ENCODE measurements around the gene SPTBN1. TPM values are rescaled to one million over a fixed set of nuclear protein-coding genes. Genes with fewer than 3 reads are reported as not detected.

The SPTBN1 gene
- total RNA-seq, 1 experiment from 2014 or later, result 262 TPM

- TF ChIP-seq, protein P1, sequence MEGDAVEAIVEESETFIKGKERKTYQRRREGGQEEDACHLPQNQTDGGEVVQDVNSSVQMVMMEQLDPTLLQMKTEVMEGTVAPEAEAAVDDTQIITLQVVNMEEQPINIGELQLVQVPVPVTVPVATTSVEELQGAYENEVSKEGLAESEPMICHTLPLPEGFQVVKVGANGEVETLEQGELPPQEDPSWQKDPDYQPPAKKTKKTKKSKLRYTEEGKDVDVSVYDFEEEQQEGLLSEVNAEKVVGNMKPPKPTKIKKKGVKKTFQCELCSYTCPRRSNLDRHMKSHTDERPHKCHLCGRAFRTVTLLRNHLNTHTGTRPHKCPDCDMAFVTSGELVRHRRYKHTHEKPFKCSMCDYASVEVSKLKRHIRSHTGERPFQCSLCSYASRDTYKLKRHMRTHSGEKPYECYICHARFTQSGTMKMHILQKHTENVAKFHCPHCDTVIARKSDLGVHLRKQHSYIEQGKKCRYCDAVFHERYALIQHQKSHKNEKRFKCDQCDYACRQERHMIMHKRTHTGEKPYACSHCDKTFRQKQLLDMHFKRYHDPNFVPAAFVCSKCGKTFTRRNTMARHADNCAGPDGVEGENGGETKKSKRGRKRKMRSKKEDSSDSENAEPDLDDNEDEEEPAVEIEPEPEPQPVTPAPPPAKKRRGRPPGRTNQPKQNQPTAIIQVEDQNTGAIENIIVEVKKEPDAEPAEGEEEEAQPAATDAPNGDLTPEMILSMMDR (conservative IDR thresholded peaks at IDR 0.05), result no peak
- TF ChIP-seq EZH2 (IDR thresholded peaks at IDR 0.05; ENCODE audit: low read depth), result no peak
- CTCF ChIA-PET, result no interaction called here
- H3K79me2 ChIP-seq (ENCODE audit: low read depth), result peaks cover 96% of the 10 kb centered on the region
- no peak overlapping the region for H3K4me2 ChIP-seq
- POLR2A ChIA-PET (ENCODE audit: unreplicated experiment), result no interaction called here
- intact Hi-C loops (cut with micrococcal nuclease; ENCODE audit: unreplicated experiment), result no loop called here
- H3K4me1 ChIP-seq (replicated peaks; ENCODE audit: insufficient read depth), result peaks cover 65% of the 10 kb centered on the region
- no peak overlapping the region for H3K27ac ChIP-seq
- DNase-seq, result no peak
- peaks cover 6% of the 10 kb centered on the region for H3K36me3 ChIP-seq (ENCODE audit: low read depth)
- H3K27me3 ChIP-seq (ENCODE audit: insufficient read depth, low read depth), result no peaks in the 10 kb centered on the region
- BruUV-seq (replicated peaks), result no TSS peak
- H3K9me3 ChIP-seq (ENCODE audit: insufficient read depth, low read depth), result no peaks in the 10 kb centered on the region
- peaks cover 4% of the 10 kb centered on the region for H4K20me1 ChIP-seq (ENCODE audit: insufficient read depth)
- no peak overlapping the region for H2AFZ ChIP-seq
- H3K4me3 ChIP-seq, result no peak overlapping the region
- H3F3A ChIP-seq (ENCODE audit: insufficient read depth, low read depth), result peaks cover 26% of the 10 kb centered on the region
- no peaks in the 10 kb centered on the region for H3K9me2 ChIP-seq (ENCODE audit: insufficient read depth)
These were observed 122.0 kb downstream of the SPTBN1 start for GRCh38 chr2:54577944-54578647.

DNA sequence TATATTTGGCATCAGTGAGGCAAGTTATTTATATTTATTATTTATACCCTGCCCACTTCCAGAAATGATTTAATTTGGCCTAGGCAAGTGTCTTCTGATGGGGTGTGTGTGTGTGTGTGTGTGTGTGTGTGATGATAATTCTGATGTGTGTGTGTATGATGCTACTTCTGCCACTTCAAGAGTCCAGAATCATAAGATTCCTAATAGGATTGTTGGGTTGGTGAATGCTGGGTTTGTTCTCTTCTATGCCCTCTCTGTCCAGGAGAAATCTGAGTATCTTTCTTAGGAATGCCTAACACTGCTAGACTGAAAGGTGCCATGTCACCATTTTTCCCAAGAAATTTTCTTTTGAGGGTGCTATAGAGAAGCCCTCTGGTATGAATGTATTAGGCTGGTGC, 122.5 kb downstream of the SPTBN1 start:
- Histone ChIP-seq H3K27me3 (ENCODE audit: insufficient read depth, low read depth) (no peaks in the 10 kb centered on the region), H2AFZ (no peak overlapping the region), H3K4me3 (no peak overlapping the region), H3K36me3 (ENCODE audit: low read depth) (peaks cover 6% of the 10 kb centered on the region), H3F3A (ENCODE audit: insufficient read depth, low read depth) (peaks cover 20% of the 10 kb centered on the region), H3K9me3 (ENCODE audit: insufficient read depth, low read depth) (no peaks in the 10 kb centered on the region), H3K4me2 (no peak overlapping the region), H3K79me2 (ENCODE audit: low read depth) (peaks cover 96% of the 10 kb centered on the region), H3K4me1 (replicated peaks; ENCODE audit: insufficient read depth) (peaks cover 59% of the 10 kb centered on the region), H4K20me1 (ENCODE audit: insufficient read depth) (peaks cover 4% of the 10 kb centered on the region), H3K9me2 (ENCODE audit: insufficient read depth) (no peaks in the 10 kb centered on the region), H3K27ac (no peak overlapping the region)
- BruUV-seq (replicated peaks), result no TSS peak
- POLR2A ChIA-PET (ENCODE audit: unreplicated experiment), result no interaction called here
- CTCF ChIA-PET, result no interaction called here
- DNase-seq, result no peak
- intact Hi-C loops (cut with micrococcal nuclease; ENCODE audit: unreplicated experiment), result no loop called here
- TF ChIP-seq, protein P1 (conservative IDR thresholded peaks at IDR 0.05), result no peak
- no peak for TF ChIP-seq EZH2 (IDR thresholded peaks at IDR 0.05; ENCODE audit: low read depth)

DNA sequence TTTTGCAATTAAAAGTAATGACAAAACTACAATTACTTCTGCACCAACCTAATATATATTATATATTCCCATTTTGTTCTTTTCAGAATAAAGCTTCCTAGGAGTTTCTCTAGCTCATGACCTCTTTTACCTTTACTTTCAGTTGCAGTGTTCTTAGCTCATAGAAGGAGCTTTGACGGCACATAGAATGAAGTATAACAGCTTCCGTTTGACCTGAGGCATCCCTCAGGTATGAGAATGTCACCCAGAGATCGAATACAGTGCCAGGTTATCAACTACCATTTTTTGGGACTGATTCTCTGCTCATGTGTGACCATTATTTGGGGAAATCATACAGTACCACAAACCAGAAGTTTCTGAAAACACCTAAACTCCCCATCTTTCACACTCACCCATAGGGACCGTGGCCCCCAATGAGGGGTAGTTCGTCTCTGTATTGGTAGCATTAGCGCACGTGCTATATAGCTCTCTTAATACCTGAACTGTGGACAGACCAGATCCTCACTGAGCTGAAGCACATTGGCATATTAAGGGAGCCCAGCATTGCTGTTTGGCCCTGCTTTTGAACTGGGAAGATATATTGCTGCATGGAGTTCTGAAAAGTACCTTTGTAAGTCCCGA, 123.0 kb downstream of the SPTBN1 start:
- H3K79me2 ChIP-seq (ENCODE audit: low read depth), result peaks cover 96% of the 10 kb centered on the region
- peak overlapping the region; percentile 15 for H3K4me2 ChIP-seq
- no peak overlapping the region for H2AFZ ChIP-seq
- intact Hi-C loops (cut with micrococcal nuclease; ENCODE audit: unreplicated experiment), result no loop called here
- no peaks in the 10 kb centered on the region for H3K27me3 ChIP-seq (ENCODE audit: insufficient read depth, low read depth)
- BruUV-seq (replicated peaks), result no TSS peak
- no peak overlapping the region for H3K4me3 ChIP-seq
- CTCF ChIA-PET, result interaction anchor here (0.6 kb wide), 2 partner anchors 16 to 417 kb away, joined by 3 read pairs; no protein-coding TSS in a partner anchor
- H3K9me3 ChIP-seq (ENCODE audit: insufficient read depth, low read depth), result no peaks in the 10 kb centered on the region
- H4K20me1 ChIP-seq (ENCODE audit: insufficient read depth), result peaks cover 4% of the 10 kb centered on the region
- peaks cover 6% of the 10 kb centered on the region for H3K36me3 ChIP-seq (ENCODE audit: low read depth)
- peaks cover 54% of the 10 kb centered on the region for H3K4me1 ChIP-seq (replicated peaks; ENCODE audit: insufficient read depth)
- DNase-seq, result no peak
- TF ChIP-seq EZH2 (IDR thresholded peaks at IDR 0.05; ENCODE audit: low read depth), result no peak
- TF ChIP-seq, protein P1 (conservative IDR thresholded peaks at IDR 0.05), result no peak
- POLR2A ChIA-PET (ENCODE audit: unreplicated experiment), result interaction anchor here (0.5 kb wide), 1 partner anchor 476 kb away, joined by 3 read pairs; no protein-coding TSS in a partner anchor
- no peaks in the 10 kb centered on the region for H3K9me2 ChIP-seq (ENCODE audit: insufficient read depth)
- peak overlapping the region; percentile 50 for H3K27ac ChIP-seq
- peaks cover 15% of the 10 kb centered on the region for H3F3A ChIP-seq (ENCODE audit: insufficient read depth, low read depth)

Data from PC-9 (cell line).